Measurements from ENCODE around the gene PFKM. TPM values are rescaled to one million over a fixed set of nuclear protein-coding genes. Genes with fewer than 3 reads are reported as not detected.

PFKM gene
- total RNA-seq, 2 donors from 2014 or later: 50.1 to 62.2 TPM

- DNase-seq (ENCODE audit: low spot score) (no peak), ATAC-seq (ENCODE audit: insufficient number of reproducible peaks, low FRiP score, low read depth) (no peak)
- Histone ChIP-seq H3K4me1 (ENCODE audit: control insufficient read depth in 1 of 2, low read depth in 2 of 2) (no peaks in the 10 kb centered on the region), H3K4me3 (no peak overlapping the region), H3K36me3 (peaks cover 12% of the 10 kb centered on the region), H3K9me3 (no peaks in the 10 kb centered on the region), H3K27me3 (replicated peaks; ENCODE audit: insufficient read depth) (no peaks in the 10 kb centered on the region), H3K27ac (no peak overlapping the region)
- TF ChIP-seq, protein P1, sequence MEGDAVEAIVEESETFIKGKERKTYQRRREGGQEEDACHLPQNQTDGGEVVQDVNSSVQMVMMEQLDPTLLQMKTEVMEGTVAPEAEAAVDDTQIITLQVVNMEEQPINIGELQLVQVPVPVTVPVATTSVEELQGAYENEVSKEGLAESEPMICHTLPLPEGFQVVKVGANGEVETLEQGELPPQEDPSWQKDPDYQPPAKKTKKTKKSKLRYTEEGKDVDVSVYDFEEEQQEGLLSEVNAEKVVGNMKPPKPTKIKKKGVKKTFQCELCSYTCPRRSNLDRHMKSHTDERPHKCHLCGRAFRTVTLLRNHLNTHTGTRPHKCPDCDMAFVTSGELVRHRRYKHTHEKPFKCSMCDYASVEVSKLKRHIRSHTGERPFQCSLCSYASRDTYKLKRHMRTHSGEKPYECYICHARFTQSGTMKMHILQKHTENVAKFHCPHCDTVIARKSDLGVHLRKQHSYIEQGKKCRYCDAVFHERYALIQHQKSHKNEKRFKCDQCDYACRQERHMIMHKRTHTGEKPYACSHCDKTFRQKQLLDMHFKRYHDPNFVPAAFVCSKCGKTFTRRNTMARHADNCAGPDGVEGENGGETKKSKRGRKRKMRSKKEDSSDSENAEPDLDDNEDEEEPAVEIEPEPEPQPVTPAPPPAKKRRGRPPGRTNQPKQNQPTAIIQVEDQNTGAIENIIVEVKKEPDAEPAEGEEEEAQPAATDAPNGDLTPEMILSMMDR (IDR thresholded peaks at IDR 0.05): no peak
These were observed 38.3 kb upstream of the PFKM start for GRCh38 chr12:48080821-48081220.

DNA sequence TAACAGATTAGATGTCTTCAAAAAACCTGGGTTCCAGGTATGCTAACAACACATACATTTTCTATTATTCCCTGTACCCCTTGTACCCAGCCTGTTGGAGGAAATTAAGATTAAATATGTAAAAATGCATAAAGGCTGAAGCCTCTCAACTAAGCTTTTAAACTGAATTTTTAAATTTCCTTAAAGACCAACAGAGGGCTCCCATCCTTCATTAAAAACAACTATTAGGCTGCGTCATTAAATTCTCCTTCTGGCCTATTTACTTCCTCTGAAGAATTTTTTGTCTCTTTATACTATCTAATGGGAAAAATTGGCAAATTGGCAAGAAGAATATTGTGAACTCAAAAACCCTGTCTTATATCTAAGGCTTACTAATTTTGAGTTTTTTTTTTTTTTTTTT lies 35.1 kb upstream of the PFKM start:
- Histone ChIP-seq H3K4me3 (no peak overlapping the region), H3K27ac (no peak overlapping the region), H3K4me1 (ENCODE audit: control insufficient read depth in 1 of 2, low read depth in 2 of 2) (no peaks in the 10 kb centered on the region), H3K9me3 (no peaks in the 10 kb centered on the region), H3K27me3 (replicated peaks; ENCODE audit: insufficient read depth) (no peaks in the 10 kb centered on the region), H3K36me3 (peaks cover 20% of the 10 kb centered on the region)
- DNase-seq (ENCODE audit: low spot score) (no peak), ATAC-seq (ENCODE audit: insufficient number of reproducible peaks, low FRiP score, low read depth) (no peak)
- TF ChIP-seq, protein P1 (IDR thresholded peaks at IDR 0.05): peak; percentile 35

GRCh38 chr12:48084841-48085460 lies 34.2 kb upstream of the PFKM start:
- no peaks in the 10 kb centered on the region for H3K9me3 ChIP-seq
- H3K4me1 ChIP-seq (ENCODE audit: control insufficient read depth in 1 of 2, low read depth in 2 of 2): no peaks in the 10 kb centered on the region
- no peak for DNase-seq (ENCODE audit: low spot score)
- no peak for ATAC-seq (ENCODE audit: insufficient number of reproducible peaks, low FRiP score, low read depth)
- no peak overlapping the region for H3K4me3 ChIP-seq
- H3K27ac ChIP-seq: no peak overlapping the region
- H3K27me3 ChIP-seq (replicated peaks; ENCODE audit: insufficient read depth): no peaks in the 10 kb centered on the region
- H3K36me3 ChIP-seq: peaks cover 22% of the 10 kb centered on the region
- TF ChIP-seq, protein P1 (IDR thresholded peaks at IDR 0.05): no peak

- TF ChIP-seq, protein P1 (IDR thresholded peaks at IDR 0.05): no peak
- H3K36me3 ChIP-seq: peaks cover 22% of the 10 kb centered on the region
These were observed 32.8 kb upstream of the PFKM start for GRCh38 chr12:48086327-48086726.

GRCh38 chr12:48092611-48093010 lies 26.6 kb upstream of the PFKM start:
- no peak for DNase-seq (ENCODE audit: low spot score)
- ATAC-seq (ENCODE audit: insufficient number of reproducible peaks, low FRiP score, low read depth): no peak
- no peak overlapping the region for H3K4me3 ChIP-seq
- H3K36me3 ChIP-seq: peaks cover 10% of the 10 kb centered on the region
- H3K27me3 ChIP-seq (replicated peaks; ENCODE audit: insufficient read depth): no peaks in the 10 kb centered on the region
- no peaks in the 10 kb centered on the region for H3K9me3 ChIP-seq
- no peak overlapping the region for H3K27ac ChIP-seq
- peaks cover 0 to 7% of the 10 kb centered on the region in 2 donors for H3K4me1 ChIP-seq (ENCODE audit: control insufficient read depth in 1 of 2, low read depth in 2 of 2)
- TF ChIP-seq, protein P1 (IDR thresholded peaks at IDR 0.05): no peak

More at GRCh38 chr12:48086327-48086726, 32.8 kb upstream of the PFKM start:
- ATAC-seq (ENCODE audit: insufficient number of reproducible peaks, low FRiP score, low read depth) (no peak), DNase-seq (ENCODE audit: low spot score) (no peak)
- Histone ChIP-seq H3K9me3 (no peaks in the 10 kb centered on the region), H3K27ac (no peak overlapping the region), H3K4me1 (ENCODE audit: control insufficient read depth in 1 of 2, low read depth in 2 of 2) (no peaks in the 10 kb centered on the region), H3K27me3 (replicated peaks; ENCODE audit: insufficient read depth) (no peaks in the 10 kb centered on the region), H3K4me3 (no peak overlapping the region)
